ENCODE measurements around the gene EPB41L3.
"Not testable (repeated sequence)": the region's sequence is repeated elsewhere in the genome, so short reads cannot be mapped to it uniquely, and the experiment has no call there.

The EPB41L3 gene

DNA sequence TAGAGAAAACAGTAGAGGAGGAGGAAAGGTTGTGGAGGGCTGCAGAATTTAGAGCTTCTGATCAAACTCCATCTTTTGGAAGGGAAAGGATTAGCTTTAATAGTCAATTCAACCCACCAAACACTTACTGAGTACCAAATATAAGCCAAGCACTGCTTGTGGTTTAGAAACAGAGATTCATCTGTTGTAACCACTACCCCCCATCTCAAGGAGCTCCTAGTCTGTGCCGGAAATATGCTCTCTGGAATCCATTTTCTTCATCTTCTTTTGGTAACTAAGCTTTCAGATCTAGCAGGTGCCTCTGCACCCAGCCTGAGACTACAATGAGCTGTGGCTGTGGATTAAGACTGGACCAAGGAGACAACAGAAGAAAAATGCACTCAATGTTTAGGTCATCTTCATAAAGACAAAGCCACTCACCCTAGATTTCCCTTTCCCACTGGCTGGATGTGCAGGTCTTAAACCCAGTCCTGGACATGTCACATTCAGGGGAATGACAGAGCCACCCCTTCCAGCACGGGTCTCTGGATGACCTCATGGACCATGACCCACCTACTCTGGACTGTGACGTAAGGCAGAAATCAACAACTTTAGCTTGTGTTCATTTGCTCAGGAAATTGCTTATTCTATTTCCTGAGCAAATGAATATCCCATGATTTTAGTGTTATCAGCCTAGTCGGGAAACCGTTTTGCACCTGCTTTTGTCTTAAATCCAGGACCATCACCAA, 52.9 kb downstream of the EPB41L3 start:
- Histone ChIP-seq H3K4me3 (ENCODE audit: low read depth, low read length) (no peak overlapping the region), H3K27ac (no peak overlapping the region), H3K36me3 (peaks cover 7% of the 10 kb centered on the region), H3K9me3 (ENCODE audit: severe bottlenecking) (no peaks in the 10 kb centered on the region), H3K27me3 (ENCODE audit: insufficient read depth, low read depth, severe bottlenecking) (no peaks in the 10 kb centered on the region)
- no peak for DNase-seq
- TF ChIP-seq, protein P1, sequence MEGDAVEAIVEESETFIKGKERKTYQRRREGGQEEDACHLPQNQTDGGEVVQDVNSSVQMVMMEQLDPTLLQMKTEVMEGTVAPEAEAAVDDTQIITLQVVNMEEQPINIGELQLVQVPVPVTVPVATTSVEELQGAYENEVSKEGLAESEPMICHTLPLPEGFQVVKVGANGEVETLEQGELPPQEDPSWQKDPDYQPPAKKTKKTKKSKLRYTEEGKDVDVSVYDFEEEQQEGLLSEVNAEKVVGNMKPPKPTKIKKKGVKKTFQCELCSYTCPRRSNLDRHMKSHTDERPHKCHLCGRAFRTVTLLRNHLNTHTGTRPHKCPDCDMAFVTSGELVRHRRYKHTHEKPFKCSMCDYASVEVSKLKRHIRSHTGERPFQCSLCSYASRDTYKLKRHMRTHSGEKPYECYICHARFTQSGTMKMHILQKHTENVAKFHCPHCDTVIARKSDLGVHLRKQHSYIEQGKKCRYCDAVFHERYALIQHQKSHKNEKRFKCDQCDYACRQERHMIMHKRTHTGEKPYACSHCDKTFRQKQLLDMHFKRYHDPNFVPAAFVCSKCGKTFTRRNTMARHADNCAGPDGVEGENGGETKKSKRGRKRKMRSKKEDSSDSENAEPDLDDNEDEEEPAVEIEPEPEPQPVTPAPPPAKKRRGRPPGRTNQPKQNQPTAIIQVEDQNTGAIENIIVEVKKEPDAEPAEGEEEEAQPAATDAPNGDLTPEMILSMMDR (IDR thresholded peaks at IDR 0.05; ENCODE audit: low read depth, low read length): no peak

DNA sequence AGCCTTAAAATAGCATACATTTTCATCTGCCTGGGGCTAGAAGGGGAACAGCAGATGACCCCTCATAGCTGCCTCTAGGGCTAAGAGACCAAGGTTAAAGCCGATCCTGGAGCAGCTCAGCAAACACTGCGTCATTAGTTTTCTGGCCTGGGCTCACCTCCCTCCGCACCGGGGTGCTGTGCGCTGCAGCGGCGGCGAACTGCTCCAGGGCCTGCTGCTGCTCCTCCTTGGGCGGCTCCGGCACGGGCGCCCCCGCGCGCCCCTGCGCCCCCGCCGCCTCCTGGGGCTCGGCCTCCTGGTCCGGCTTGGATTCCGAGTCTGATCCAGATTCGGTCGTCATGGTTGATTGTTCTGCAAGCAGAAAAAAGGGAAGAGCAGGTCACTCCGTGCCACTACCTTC, 55.0 kb downstream of the EPB41L3 start:
- H3K27ac ChIP-seq: no peak overlapping the region
- no peak overlapping the region for H3K4me3 ChIP-seq (ENCODE audit: low read depth, low read length)
- no peaks in the 10 kb centered on the region for H3K27me3 ChIP-seq (ENCODE audit: insufficient read depth, low read depth, severe bottlenecking)
- H3K36me3 ChIP-seq: peaks cover 7% of the 10 kb centered on the region
- no peak for DNase-seq
- TF ChIP-seq, protein P1 (IDR thresholded peaks at IDR 0.05; ENCODE audit: low read depth, low read length): no peak
- no peaks in the 10 kb centered on the region for H3K9me3 ChIP-seq (ENCODE audit: severe bottlenecking)

DNA sequence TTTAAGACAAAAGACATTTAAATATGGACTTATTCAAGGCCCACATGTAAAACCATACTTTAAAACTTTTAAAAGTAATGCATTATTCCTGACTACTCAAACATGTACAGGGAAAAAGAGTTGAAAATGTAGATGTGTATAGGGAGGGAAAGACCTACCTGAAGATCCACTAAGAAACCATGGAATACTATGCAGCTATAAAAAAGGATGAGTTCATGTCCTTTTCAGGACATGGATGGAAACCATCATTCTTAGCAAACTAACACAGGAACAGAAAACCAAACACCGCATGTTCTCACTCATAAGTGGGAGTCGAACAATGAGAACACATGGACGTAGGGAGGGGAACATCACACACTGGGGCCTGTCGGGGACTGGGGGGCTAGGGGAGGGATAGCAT, 55.8 kb downstream of the EPB41L3 start:
- DNase-seq; H3K27me3 ChIP-seq (ENCODE audit: insufficient read depth, low read depth, severe bottlenecking); H3K27ac ChIP-seq; H3K36me3 ChIP-seq; H3K9me3 ChIP-seq (ENCODE audit: severe bottlenecking); H3K4me3 ChIP-seq (ENCODE audit: low read depth, low read length): not testable (repeated sequence)

DNA sequence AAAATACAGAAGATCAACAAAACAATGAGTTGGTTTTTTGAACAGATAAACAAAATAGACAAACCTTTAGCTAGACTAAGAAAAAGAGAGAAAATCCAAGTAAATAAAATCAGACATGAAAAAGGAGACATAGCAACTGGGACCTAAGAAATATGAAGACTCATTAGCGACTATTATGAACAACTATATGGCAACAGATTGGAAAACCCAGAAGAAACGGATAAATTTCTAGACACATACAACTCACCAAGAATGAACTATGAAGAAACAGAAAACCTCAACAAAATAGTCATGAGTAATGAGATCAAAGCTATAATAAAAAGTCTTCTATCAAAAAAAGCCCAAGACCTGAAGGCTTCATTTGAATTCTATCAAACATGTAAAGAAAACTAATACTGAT, 59.3 kb downstream of the EPB41L3 start:
- Histone ChIP-seq H3K9me3 (ENCODE audit: severe bottlenecking) (no peaks in the 10 kb centered on the region), H3K27me3 (ENCODE audit: insufficient read depth, low read depth, severe bottlenecking) (no peaks in the 10 kb centered on the region), H3K36me3 (peaks cover 7% of the 10 kb centered on the region), H3K27ac (no peak overlapping the region), H3K4me3 (ENCODE audit: low read depth, low read length) (no peak overlapping the region)
- TF ChIP-seq, protein P1 (IDR thresholded peaks at IDR 0.05; ENCODE audit: low read depth, low read length): no peak
- no peak for DNase-seq

DNA sequence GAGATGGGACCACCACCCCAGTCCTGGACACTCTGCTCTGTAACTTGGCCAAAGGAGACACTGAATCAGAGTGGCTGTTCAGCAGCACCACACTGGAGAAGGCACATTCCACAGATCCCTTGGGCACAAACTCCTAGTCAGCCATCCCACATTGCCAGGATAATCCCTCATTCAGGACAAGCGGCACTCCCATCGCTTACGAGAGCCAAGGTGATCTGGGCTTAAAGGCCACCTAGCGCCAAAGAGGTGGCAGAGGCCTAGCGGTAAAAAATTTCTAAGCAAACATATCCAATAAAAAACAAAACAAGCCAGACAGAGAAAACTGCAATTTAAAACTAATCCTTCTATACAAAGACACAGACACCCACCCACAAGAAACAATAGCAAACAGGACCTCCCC, 62.2 kb downstream of the EPB41L3 start:
- Histone ChIP-seq H3K9me3 (ENCODE audit: severe bottlenecking) (no peaks in the 10 kb centered on the region), H3K27ac (no peak overlapping the region), H3K4me3 (ENCODE audit: low read depth, low read length) (no peak overlapping the region), H3K27me3 (ENCODE audit: insufficient read depth, low read depth, severe bottlenecking) (no peaks in the 10 kb centered on the region), H3K36me3 (peaks cover 10% of the 10 kb centered on the region)
- TF ChIP-seq, protein P1 (IDR thresholded peaks at IDR 0.05; ENCODE audit: low read depth, low read length): no peak
- no peak for DNase-seq

DNA sequence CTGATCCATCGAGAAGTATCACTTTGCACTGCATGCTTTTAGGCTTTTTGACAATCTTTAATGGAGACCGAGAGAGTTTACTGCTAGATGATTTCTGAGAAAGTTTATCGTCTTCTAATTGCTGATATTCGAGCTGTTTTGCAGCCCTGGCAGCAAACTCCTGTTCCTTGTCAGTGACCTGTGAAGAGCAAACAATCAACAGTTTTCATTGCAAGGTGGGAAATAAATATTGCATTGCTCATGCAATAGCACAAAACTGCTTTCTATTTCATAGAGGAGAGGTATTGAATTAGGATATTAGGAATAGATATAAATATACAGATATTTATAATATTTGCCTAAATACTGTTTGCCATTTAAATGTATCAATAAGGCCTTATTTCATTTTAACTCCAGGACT, 65.5 kb downstream of the EPB41L3 start:
- no peak for DNase-seq
- no peaks in the 10 kb centered on the region for H3K27me3 ChIP-seq (ENCODE audit: insufficient read depth, low read depth, severe bottlenecking)
- no peak overlapping the region for H3K4me3 ChIP-seq (ENCODE audit: low read depth, low read length)
- peaks cover 13% of the 10 kb centered on the region for H3K36me3 ChIP-seq
- no peak overlapping the region for H3K27ac ChIP-seq
- H3K9me3 ChIP-seq (ENCODE audit: severe bottlenecking): no peaks in the 10 kb centered on the region
- TF ChIP-seq, protein P1 (IDR thresholded peaks at IDR 0.05; ENCODE audit: low read depth, low read length): no peak
